Ishikawa (cell line): ENCODE measurements around the gene MOGAT1.

ENCODE experiments used
- CEBPB ChIP-seq: IDR thresholded peaks from 2 replicates; pipeline ENCODE4 v1.6.1; 2012
- CREB1 ChIP-seq: IDR thresholded peaks from 2 replicates; pipeline ENCODE4 v1.6.1; 2012; ENCODE audit warnings: low read depth
- EGR1 ChIP-seq: IDR thresholded peaks from 2 replicates; pipeline ENCODE4 v1.6.1; 2012
- EP300 ChIP-seq: IDR thresholded peaks from 2 replicates; pipeline ENCODE4 v1.6.1; 2012; ENCODE audit warnings: borderline replicate concordance
- FOXM1 ChIP-seq: IDR thresholded peaks from 2 replicates; pipeline ENCODE4 v1.6.1; 2012; ENCODE audit warnings: low read depth, borderline replicate concordance
- MAX ChIP-seq: IDR thresholded peaks from 2 replicates; pipeline ENCODE4 v1.6.1; 2012
- NFIC ChIP-seq: IDR thresholded peaks from 2 replicates; pipeline ENCODE4 v1.6.1; 2012
- RAD21 ChIP-seq: IDR thresholded peaks from 2 replicates; pipeline ENCODE4 v1.6.1; 2012; ENCODE audit warnings: low read depth
- TAF1 ChIP-seq: IDR thresholded peaks from 2 replicates; pipeline ENCODE4 v1.6.1; 2012; ENCODE audit warnings: low read depth, mild to moderate bottlenecking
- TCF12 ChIP-seq: IDR thresholded peaks from 2 replicates; pipeline ENCODE4 v1.6.1; 2012; ENCODE audit warnings: low read depth
- TEAD4 ChIP-seq: IDR thresholded peaks from 2 replicates; pipeline ENCODE4 v1.6.1; 2012
- YY1 ChIP-seq: IDR thresholded peaks from 2 replicates; pipeline ENCODE4 v1.6.1; 2012; ENCODE audit warnings: low read depth
- ZBTB7A ChIP-seq: IDR thresholded peaks from 2 replicates; pipeline ENCODE4 v1.6.1; 2012; ENCODE audit warnings: low read depth
- TF ChIP-seq, protein P1 (sequence below): IDR thresholded peaks from 2 replicates; pipeline ENCODE4 v1.6.1; 2012
- TF ChIP-seq, protein P2 (sequence below): IDR thresholded peaks from 2 replicates; pipeline ENCODE4 v1.6.1; 2012; ENCODE audit warnings: low read depth, mild to moderate bottlenecking

Gene MOGAT1

GRCh38 chr2:222707102-222707688 lies 35.7 kb downstream of the MOGAT1 start:
- TF ChIP-seq ZBTB7A: no peak
- TF ChIP-seq EGR1: no peak
- TF ChIP-seq RAD21: no peak
- no peak for TF ChIP-seq TCF12
- no peak for TF ChIP-seq TEAD4
- TF ChIP-seq, protein P1, sequence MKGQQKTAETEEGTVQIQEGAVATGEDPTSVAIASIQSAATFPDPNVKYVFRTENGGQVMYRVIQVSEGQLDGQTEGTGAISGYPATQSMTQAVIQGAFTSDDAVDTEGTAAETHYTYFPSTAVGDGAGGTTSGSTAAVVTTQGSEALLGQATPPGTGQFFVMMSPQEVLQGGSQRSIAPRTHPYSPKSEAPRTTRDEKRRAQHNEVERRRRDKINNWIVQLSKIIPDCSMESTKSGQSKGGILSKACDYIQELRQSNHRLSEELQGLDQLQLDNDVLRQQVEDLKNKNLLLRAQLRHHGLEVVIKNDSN: no peak
- TF ChIP-seq, protein P2, sequence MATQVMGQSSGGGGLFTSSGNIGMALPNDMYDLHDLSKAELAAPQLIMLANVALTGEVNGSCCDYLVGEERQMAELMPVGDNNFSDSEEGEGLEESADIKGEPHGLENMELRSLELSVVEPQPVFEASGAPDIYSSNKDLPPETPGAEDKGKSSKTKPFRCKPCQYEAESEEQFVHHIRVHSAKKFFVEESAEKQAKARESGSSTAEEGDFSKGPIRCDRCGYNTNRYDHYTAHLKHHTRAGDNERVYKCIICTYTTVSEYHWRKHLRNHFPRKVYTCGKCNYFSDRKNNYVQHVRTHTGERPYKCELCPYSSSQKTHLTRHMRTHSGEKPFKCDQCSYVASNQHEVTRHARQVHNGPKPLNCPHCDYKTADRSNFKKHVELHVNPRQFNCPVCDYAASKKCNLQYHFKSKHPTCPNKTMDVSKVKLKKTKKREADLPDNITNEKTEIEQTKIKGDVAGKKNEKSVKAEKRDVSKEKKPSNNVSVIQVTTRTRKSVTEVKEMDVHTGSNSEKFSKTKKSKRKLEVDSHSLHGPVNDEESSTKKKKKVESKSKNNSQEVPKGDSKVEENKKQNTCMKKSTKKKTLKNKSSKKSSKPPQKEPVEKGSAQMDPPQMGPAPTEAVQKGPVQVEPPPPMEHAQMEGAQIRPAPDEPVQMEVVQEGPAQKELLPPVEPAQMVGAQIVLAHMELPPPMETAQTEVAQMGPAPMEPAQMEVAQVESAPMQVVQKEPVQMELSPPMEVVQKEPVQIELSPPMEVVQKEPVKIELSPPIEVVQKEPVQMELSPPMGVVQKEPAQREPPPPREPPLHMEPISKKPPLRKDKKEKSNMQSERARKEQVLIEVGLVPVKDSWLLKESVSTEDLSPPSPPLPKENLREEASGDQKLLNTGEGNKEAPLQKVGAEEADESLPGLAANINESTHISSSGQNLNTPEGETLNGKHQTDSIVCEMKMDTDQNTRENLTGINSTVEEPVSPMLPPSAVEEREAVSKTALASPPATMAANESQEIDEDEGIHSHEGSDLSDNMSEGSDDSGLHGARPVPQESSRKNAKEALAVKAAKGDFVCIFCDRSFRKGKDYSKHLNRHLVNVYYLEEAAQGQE: no peak
- TF ChIP-seq FOXM1: no peak
- TF ChIP-seq YY1: no peak
- TF ChIP-seq CREB1: no peak
- TF ChIP-seq NFIC: no peak
- TF ChIP-seq TAF1: no peak
- TF ChIP-seq MAX: no peak
- no peak for TF ChIP-seq EP300
- no peak for TF ChIP-seq CEBPB

GRCh38 chr2:222707689-222708273 lies 36.3 kb downstream of the MOGAT1 start:
- TF ChIP-seq EGR1 (no peak), TAF1 (no peak), RAD21 (no peak), MAX (no peak), FOXM1 (no peak), TCF12 (no peak), EP300 (no peak), CEBPB (no peak)

GRCh38 chr2:222708274-222708710 lies 36.8 kb downstream of the MOGAT1 start:
- peak; percentile 78 for TF ChIP-seq RAD21
- TF ChIP-seq, protein P1: no peak
- no peak for TF ChIP-seq NFIC
- TF ChIP-seq ZBTB7A: no peak

GRCh38 chr2:222709191-222709891 lies 37.9 kb downstream of the MOGAT1 start:
- TF ChIP-seq, protein P2: no peak
- TF ChIP-seq RAD21 (no peak), TCF12 (no peak), ZBTB7A (no peak), TAF1 (no peak), CREB1 (no peak), MAX (no peak), TEAD4 (no peak), YY1 (no peak), CEBPB (no peak), NFIC (no peak), FOXM1 (no peak)
- TF ChIP-seq, protein P1: no peak

DNA sequence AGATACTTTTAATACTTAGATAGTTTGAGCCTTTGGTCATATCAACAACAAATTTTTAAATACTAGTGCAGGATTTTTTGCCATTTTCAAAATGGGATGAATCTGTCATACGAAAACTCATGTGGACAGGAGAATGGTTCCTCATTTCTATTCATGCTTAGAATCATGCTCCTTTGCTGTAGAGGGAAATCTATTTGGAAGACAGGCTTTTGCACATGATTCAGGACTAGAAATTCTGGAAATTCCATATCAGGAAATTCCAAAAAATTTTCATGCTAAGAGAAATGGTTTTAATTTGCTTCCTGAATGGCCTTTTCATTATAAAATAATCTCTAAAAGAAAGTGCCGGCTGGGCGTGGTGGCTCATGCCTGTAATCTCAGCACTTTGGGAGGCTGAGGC lies 39.3 kb downstream of the MOGAT1 start:
- TF ChIP-seq, protein P1: no peak
- TF ChIP-seq NFIC (no peak), CREB1 (no peak), RAD21 (no peak), TAF1 (no peak), TEAD4 (no peak), MAX (no peak)
- TF ChIP-seq, protein P2: no peak
